Putamen (tissue), 1 donor: ENCODE results near the gene NPHP4.
"Not testable (repeated sequence)": the region's sequence is repeated elsewhere in the genome, so short reads cannot be mapped to it uniquely, and the experiment has no call there.

ENCODE experiments used
- DNase-seq: peaks from one replicate; pipeline ENCODE4 v3.0.0-alpha.2; 2016; ENCODE audit warnings: low spot score

NPHP4 gene

GRCh38 chr1:5934058-5934884 lies 58.0 kb downstream of the NPHP4 start:
- DNase-seq, result no peak

- DNase-seq, result no peak
Observed at GRCh38 chr1:5933676-5934057, 58.6 kb downstream of the NPHP4 start.

DNA sequence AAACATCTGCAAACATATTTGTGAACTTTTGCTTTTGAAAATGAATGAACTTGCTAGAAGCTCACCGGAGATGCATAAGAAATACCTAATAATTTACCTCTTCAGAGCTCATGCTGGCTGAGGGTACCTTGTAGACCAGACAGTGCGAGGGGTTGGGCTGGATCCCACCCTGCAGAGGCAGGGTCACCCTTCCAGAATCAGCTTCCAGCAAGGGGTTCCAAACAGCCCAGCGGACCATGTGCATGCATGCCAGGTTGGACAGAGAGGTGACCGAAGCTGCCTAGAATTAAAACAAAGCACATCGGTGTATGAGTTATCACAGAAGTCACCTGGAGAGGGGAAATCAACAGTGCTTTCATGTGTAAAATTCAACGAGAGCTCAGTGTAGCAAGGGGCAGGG lies 59.2 kb downstream of the NPHP4 start:
- DNase-seq, result no peak

GRCh38 chr1:5928714-5929400 lies 63.4 kb downstream of the NPHP4 start:
- peak; percentile 20 for DNase-seq

DNA sequence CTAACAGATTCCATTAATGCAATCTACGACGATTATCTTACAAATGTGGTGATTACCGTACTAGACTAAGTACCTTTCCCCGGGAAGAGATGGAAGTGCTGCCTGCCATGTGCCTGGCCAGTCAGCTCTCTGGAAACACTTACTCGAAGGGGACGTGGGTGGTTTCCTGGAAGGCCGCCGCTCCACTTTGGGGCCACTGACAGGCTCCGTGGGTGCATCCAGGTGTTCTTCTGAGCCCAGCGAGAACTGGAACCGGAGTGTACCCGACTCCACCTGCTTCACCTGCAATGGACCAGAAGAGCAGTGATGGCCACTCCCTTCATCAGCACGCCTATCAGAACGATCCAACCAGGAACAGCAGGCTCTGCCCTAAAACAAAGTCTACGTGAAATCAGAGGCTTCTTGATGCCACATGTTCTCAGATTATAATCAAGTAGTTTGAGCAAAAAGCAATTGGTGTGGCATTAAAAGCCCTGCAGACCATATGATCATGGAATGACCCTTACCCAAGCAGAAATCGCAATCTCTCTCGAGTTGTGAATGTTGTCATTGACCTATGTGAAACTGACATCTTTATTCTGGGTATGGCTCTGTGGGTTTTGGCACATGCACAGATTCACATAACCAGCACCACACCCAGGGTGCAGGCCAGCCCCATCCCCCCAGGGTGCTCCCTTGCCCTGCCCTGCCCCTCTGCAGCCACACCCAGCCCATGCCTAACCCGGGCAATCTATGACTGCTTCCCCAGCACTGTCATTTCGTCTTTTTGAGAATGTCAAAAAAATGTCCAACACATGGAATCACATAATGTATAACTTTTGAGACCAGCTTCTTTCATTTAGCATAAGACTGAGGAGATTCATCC lies 64.5 kb downstream of the NPHP4 start:
- no peak for DNase-seq

GRCh38 chr1:5926686-5927435 lies 65.4 kb downstream of the NPHP4 start:
- DNase-seq, result no peak

GRCh38 chr1:5922700-5923330 lies 69.4 kb downstream of the NPHP4 start:
- not testable (repeated sequence) for DNase-seq

GRCh38 chr1:5921671-5922070 lies 70.6 kb downstream of the NPHP4 start:
- DNase-seq, result no peak

- DNase-seq, result no peak
Observed at GRCh38 chr1:5921129-5921528, 71.1 kb downstream of the NPHP4 start.

DNA sequence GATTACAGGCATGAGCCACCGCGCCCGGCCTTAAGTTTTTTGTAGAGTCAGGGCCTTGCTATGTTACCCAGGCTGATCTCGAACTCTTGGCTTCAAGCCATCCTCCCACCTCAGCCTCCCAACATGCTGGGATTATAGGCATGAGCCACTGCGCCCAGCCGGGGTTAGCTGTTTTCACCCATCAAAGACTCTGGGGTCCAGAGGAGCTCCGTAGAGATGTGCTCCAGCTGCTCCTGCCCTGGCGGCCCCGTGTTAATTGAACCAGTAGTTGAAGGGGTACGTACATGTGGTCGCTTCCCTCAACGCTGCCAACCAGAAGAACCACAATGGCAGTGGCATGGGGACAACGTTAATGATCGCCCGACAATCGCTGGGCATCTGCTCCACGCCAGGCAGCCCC lies 72.0 kb downstream of the NPHP4 start:
- DNase-seq, result no peak

- no peak for DNase-seq
Observed at GRCh38 chr1:5918275-5918649, 74.0 kb downstream of the NPHP4 start.

DNA sequence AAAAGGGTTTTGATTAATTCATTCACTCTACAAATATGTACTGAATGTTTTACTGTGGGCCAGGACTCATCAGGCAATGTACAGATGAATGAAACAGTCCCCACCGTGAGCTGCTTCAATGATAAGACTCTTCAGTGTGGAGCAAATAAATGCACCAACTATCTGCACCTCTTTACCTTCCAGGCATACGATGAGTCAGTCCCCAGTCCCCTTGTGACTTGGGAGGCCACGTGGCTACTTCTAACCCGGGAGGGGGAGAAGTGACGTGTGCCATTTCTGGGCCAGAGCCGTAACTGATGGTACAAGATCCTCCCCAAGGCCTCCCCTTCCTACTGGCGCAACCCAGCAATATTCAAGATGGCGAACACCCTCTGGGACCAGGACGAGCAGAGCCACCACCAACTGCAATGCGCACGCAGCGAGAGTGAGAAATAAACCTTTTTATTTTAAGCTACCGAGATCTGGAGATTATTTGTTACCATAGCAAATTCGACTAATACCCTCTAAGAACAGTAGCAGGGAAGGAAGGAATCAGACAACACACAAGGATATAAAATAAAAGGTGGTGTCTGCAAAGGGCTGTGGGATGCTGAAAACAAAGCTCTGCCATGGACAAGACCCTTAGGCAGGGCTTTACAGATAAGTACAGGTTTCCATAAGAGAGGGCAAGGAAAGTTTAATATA lies 74.5 kb downstream of the NPHP4 start:
- no peak for DNase-seq

GRCh38 chr1:5917281-5917590 lies 75.0 kb downstream of the NPHP4 start:
- no peak for DNase-seq

- DNase-seq, result no peak
Observed at GRCh38 chr1:5916572-5917280, 75.5 kb downstream of the NPHP4 start.

DNA sequence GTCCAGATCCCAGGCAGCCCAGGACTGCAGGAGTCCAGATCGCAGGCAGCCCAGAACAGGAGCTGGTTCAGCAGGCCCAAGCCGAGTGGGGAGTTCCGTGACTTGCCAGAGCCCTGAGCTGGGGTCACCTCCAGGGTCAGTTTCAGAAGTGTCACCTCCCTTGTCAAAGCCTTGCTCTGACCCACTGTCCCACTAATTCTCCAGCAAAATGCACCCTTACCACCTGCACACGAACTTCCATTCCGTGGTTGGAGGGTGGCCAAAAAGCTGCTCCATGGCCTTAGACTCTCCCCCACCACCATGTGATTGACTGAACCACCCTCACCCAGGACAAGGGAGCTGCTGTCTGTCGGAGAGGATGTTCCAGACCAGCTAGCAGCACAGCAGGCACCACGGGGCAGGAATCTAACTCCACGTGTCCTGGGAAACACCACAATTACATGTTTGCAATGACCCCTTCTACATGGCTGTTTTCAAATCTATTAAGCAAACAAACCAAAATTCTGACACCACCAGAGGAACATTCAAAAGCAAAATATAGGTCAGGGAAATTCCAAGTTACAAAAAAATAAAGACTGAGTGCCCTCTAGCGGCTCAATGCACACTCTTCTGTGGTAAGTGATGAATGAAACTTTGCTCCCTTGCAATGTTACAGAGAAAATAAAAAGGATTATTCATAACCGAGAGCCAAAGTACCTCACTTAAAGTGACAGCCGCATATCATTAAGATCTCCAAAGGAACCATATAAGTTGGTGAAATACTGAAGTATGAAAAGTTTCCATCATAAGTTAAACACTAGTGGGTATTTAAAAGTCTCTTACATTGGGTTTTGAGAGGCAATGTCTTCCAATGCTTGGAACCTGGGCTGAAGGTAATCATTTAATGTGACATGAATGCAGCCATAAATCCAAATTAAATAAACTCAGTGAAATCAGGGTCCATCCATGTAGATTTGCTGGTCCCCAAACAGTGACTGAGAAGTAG lies 76.3 kb downstream of the NPHP4 start:
- DNase-seq, result peak; percentile 49

GRCh38 chr1:5914676-5915365 lies 77.4 kb downstream of the NPHP4 start:
- no peak for DNase-seq

- DNase-seq, result no peak
Observed at GRCh38 chr1:5913876-5914275, 78.3 kb downstream of the NPHP4 start.

GRCh38 chr1:5913078-5913845 lies 79.0 kb downstream of the NPHP4 start:
- no peak for DNase-seq
